HCT116 (cell line): ENCODE measurements around the gene MLANA. TPM values are rescaled to one million over a fixed set of nuclear protein-coding genes. Genes with fewer than 3 reads are reported as not detected.

Source experiments
- ATAC-seq: fragments of 200-7000 bp; cut with Tn5 transposase; 2 replicates; pipeline ENCODE4 v1.9.1; 2020; ENCODE audit warnings: mild to moderate bottlenecking, moderate library complexity
- BruUV-seq: library from RNA; stranded (reverse); fragments of 400-500 nt; replicated peaks from 2 replicates; lab custom pipeline; 2021; lab: Mats Ljungman, UMichigan
- CTCF ChIA-PET: fragments of 300-600 bp; sonication (Branson Sonifier 250); formaldehyde crosslinking; loops from one replicate; lab custom pipeline; 2021; ENCODE audit warnings: antibody characterized with exemption; lab: Charles Lee
- POLR2A ChIA-PET: fragments of 300-600, 350-600 bp; sonication (Branson Sonifier 250); formaldehyde crosslinking; loops from one replicate; lab custom pipeline; 2021; ENCODE audit warnings: antibody characterized with exemption; lab: Charles Lee
- RAD21 ChIA-PET, 2 experiments: fragments of 300-600 bp; sonication (Branson Sonifier 250); formaldehyde crosslinking; loops; one replicate each; lab custom pipeline; 2023; ENCODE audit warnings: low total read pairs in 2 of 2; ENCODE audit not compliant: uncharacterized antibody in 2 of 2, unreplicated experiment in 2 of 2, low non-redundant PET in 1 of 2; lab: Charles Lee
- DNase-seq: peaks from one replicate; pipeline ENCODE4 v3.0.0-alpha.2; 2010; ENCODE audit warnings: low read depth, low spot score
- H2AFZ ChIP-seq: fragments of 200-600 bp; shearing (Covaris generic), sonication (generic); 2 replicates; pipeline ENCODE4 v1.6.1; 2017; ENCODE audit warnings: low read depth, mixed run types, mixed read lengths, antibody characterized with exemption, low read length; ENCODE audit not compliant: poor library complexity, severe bottlenecking
- H3K27ac ChIP-seq: 2 replicates; pipeline ENCODE4 v1.5.1; 2012; ENCODE audit warnings: low read depth, low read length
- H3K27me3 ChIP-seq: fragments of 200-600 bp; sonication (generic); 2 replicates; pipeline ENCODE4 v1.6.1; 2016; ENCODE audit warnings: mixed run types, low read length, mixed read lengths; ENCODE audit not compliant: insufficient read depth
- H3K36me3 ChIP-seq, 2 experiments: fragments of 200-500 bp in 1 of 2; fragments of 200-600 bp in 1 of 2; sonication (Bioruptor generic) in 1 of 2; sonication (generic) in 1 of 2; 2 replicates each; pipeline versions ENCODE4 v1.5.1 to v1.6.1; 2014 to 2016; ENCODE audit warnings: low read length in 2 of 2, inconsistent platforms in 1 of 2, mixed read lengths in 1 of 2, mixed run types in 1 of 2; ENCODE audit not compliant: insufficient read depth in 2 of 2, control insufficient read depth in 1 of 2
- H3K4me1 ChIP-seq, 2 experiments: fragments of 200-600 bp in 1 of 2; sonication (generic) in 1 of 2; 2 replicates each; pipeline versions ENCODE4 v1.5.1 to v1.6.1; 2012 to 2017; ENCODE audit warnings: low read length in 2 of 2, inconsistent platforms in 1 of 2, mild to moderate bottlenecking in 1 of 2, mixed read lengths in 1 of 2, mixed run types in 1 of 2, moderate library complexity in 1 of 2; ENCODE audit not compliant: insufficient read depth in 2 of 2, control insufficient read depth in 1 of 2
- H3K4me2 ChIP-seq: fragments of 200-600 bp; sonication (generic); 2 replicates; pipeline ENCODE4 v1.6.1; 2017; ENCODE audit warnings: mixed run types, low read length, mixed read lengths
- H3K4me3 ChIP-seq, 2 experiments: fragments of 200-600 bp in 1 of 2; sonication (generic) in 1 of 2; replicated peaks in 1 of 2; 2 replicates each; pipeline ENCODE4 v1.5.1; 2011 to 2016; ENCODE audit warnings: low read length in 2 of 2, control low read depth in 1 of 2, low read depth in 1 of 2, mild to moderate bottlenecking in 1 of 2, mixed read lengths in 1 of 2, mixed run types in 1 of 2
- H3K79me2 ChIP-seq: fragments of 200-600 bp; sonication (generic); 2 replicates; pipeline ENCODE4 v1.6.1; 2017; ENCODE audit warnings: mild to moderate bottlenecking, mixed run types, low read length, moderate library complexity, mixed read lengths; ENCODE audit not compliant: insufficient read depth
- H3K9ac ChIP-seq: fragments of 200-600 bp; sonication (generic); 2 replicates; pipeline ENCODE4 v1.6.1; 2016; ENCODE audit warnings: low read length, mixed read lengths
- H3K9me2 ChIP-seq: fragments of 200-600 bp; sonication (generic), shearing (Covaris generic); 2 replicates; pipeline ENCODE4 v1.6.1; 2017; ENCODE audit warnings: mixed run types, mild to moderate bottlenecking, moderate library complexity; ENCODE audit not compliant: insufficient read depth
- H3K9me3 ChIP-seq, 2 experiments: fragments of 200-500 bp in 1 of 2; fragments of 200-600 bp in 1 of 2; sonication (Bioruptor generic) in 1 of 2; sonication (generic) in 1 of 2; 2 replicates each; pipeline ENCODE4 v1.6.1; 2014 to 2017; ENCODE audit warnings: low read length in 2 of 2, mixed read lengths in 2 of 2, inconsistent platforms in 1 of 2, low read depth in 1 of 2, mild to moderate bottlenecking in 1 of 2, mixed run types in 1 of 2, moderate library complexity in 1 of 2; ENCODE audit not compliant: control insufficient read depth in 1 of 2, insufficient read depth in 1 of 2
- H4K20me1 ChIP-seq: fragments of 200-600 bp; sonication (generic), shearing (Covaris generic); 2 replicates; pipeline ENCODE4 v1.6.1; 2017; ENCODE audit warnings: mixed run types, mild to moderate bottlenecking, moderate library complexity; ENCODE audit not compliant: insufficient read depth
- CBX3 ChIP-seq: IDR thresholded peaks from 2 replicates; pipeline ENCODE4 v1.6.1; 2012; ENCODE audit warnings: low read depth
- CEBPB ChIP-seq: IDR thresholded peaks from 2 replicates; pipeline ENCODE4 v1.6.1; 2012; ENCODE audit warnings: low read depth
- CTCF ChIP-seq, 3 experiments: fragments of 200-600 bp in 1 of 3; sonication (generic) in 1 of 3; IDR thresholded peaks in 2 of 3; conservative IDR thresholded peaks in 1 of 3; 2 replicates each; pipeline ENCODE4 v1.5.1; 2012 to 2017; ENCODE audit warnings: low read depth in 2 of 3, low read length in 2 of 3, antibody characterized with exemption in 1 of 3, borderline replicate concordance in 1 of 3, control low read depth in 1 of 3, mild to moderate bottlenecking in 1 of 3, mixed read lengths in 1 of 3, mixed run types in 1 of 3, moderate library complexity in 1 of 3; ENCODE audit not compliant: insufficient read depth in 1 of 3
- ELF1 ChIP-seq: IDR thresholded peaks from 2 replicates; pipeline ENCODE4 v1.6.1; 2012; ENCODE audit warnings: low read depth, borderline replicate concordance
- EZH2 ChIP-seq: fragments of 200-600 bp; sonication (generic); IDR thresholded peaks from 2 replicates; pipeline ENCODE4 v1.6.1; 2017; ENCODE audit warnings: antibody characterized with exemption, mixed run types
- EZH2phosphoT487 ChIP-seq: fragments of 200-600 bp; IDR thresholded peaks from 2 replicates; pipeline ENCODE4 v1.6.1; 2018; ENCODE audit warnings: antibody characterized with exemption, borderline replicate concordance
- FOSL1 ChIP-seq: IDR thresholded peaks from 2 replicates; pipeline ENCODE4 v1.6.1; 2012; ENCODE audit warnings: low read depth
- POLR2A ChIP-seq: IDR thresholded peaks from 2 replicates; pipeline ENCODE4 v1.7.0; 2011; ENCODE audit warnings: borderline replicate concordance; ENCODE audit not compliant: insufficient read depth, insufficient read length; ENCODE audit errors: extremely low read depth
- SIN3A ChIP-seq: IDR thresholded peaks from 2 replicates; pipeline ENCODE4 v1.6.1; 2012; ENCODE audit warnings: low read depth
- SP1 ChIP-seq: IDR thresholded peaks from 2 replicates; pipeline ENCODE4 v1.6.1; 2012; ENCODE audit warnings: low read depth
- SRF ChIP-seq: IDR thresholded peaks from 2 replicates; pipeline ENCODE4 v1.6.1; 2012; ENCODE audit warnings: low read depth
- TCF7L2 ChIP-seq: IDR thresholded peaks from 2 replicates; pipeline ENCODE4 v1.7.0; 2011; ENCODE audit warnings: borderline replicate concordance, inconsistent platforms; ENCODE audit not compliant: insufficient read depth, insufficient read length; ENCODE audit errors: extremely low read depth
- YY1 ChIP-seq: IDR thresholded peaks from 2 replicates; pipeline ENCODE4 v1.6.1; 2011; ENCODE audit warnings: low read length, low read depth, moderate library complexity, mild to moderate bottlenecking; ENCODE audit not compliant: insufficient replicate concordance; ENCODE audit errors: extremely low read depth
- ZFX ChIP-seq: fragments of 450-650 bp; IDR thresholded peaks from 2 replicates; pipeline ENCODE4 v1.6.1; 2017
- ZNF274 ChIP-seq: fragments of 200-500 bp; sonication (Bioruptor generic); IDR thresholded peaks from 2 replicates; pipeline ENCODE4 v1.6.1; 2014; ENCODE audit warnings: mild to moderate bottlenecking, low read depth, low read length, inconsistent platforms
- intact Hi-C: fragments of 100-400 bp; cut with micrococcal nuclease; formaldehyde crosslinking; loops from 2 replicates; pipeline ENCODE4 v1.10.0; 2022
- total RNA-seq: library from RNA; stranded (reverse); gene quantifications from one replicate; pipeline ENCODE4 v1.2.1, GENCODE V29; 2021; ENCODE audit not compliant: unreplicated experiment
- TF ChIP-seq, protein P1 (sequence below): IDR thresholded peaks from 2 replicates; pipeline ENCODE4 v1.6.1; 2012; ENCODE audit warnings: low read depth
- TF ChIP-seq, protein P2 (sequence below): IDR thresholded peaks from 2 replicates; pipeline ENCODE4 v1.6.1; 2012

MLANA gene
- total RNA-seq, 1 experiment from 2014 or later = not detected

- TF ChIP-seq, protein P1, sequence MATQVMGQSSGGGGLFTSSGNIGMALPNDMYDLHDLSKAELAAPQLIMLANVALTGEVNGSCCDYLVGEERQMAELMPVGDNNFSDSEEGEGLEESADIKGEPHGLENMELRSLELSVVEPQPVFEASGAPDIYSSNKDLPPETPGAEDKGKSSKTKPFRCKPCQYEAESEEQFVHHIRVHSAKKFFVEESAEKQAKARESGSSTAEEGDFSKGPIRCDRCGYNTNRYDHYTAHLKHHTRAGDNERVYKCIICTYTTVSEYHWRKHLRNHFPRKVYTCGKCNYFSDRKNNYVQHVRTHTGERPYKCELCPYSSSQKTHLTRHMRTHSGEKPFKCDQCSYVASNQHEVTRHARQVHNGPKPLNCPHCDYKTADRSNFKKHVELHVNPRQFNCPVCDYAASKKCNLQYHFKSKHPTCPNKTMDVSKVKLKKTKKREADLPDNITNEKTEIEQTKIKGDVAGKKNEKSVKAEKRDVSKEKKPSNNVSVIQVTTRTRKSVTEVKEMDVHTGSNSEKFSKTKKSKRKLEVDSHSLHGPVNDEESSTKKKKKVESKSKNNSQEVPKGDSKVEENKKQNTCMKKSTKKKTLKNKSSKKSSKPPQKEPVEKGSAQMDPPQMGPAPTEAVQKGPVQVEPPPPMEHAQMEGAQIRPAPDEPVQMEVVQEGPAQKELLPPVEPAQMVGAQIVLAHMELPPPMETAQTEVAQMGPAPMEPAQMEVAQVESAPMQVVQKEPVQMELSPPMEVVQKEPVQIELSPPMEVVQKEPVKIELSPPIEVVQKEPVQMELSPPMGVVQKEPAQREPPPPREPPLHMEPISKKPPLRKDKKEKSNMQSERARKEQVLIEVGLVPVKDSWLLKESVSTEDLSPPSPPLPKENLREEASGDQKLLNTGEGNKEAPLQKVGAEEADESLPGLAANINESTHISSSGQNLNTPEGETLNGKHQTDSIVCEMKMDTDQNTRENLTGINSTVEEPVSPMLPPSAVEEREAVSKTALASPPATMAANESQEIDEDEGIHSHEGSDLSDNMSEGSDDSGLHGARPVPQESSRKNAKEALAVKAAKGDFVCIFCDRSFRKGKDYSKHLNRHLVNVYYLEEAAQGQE = no peak
These were observed 47.8 kb downstream of the MLANA start (continued) for GRCh38 chr9:5938449-5938848.

- DNase-seq (no peak), ATAC-seq (no peak)
- no peaks in the 10 kb centered on the region for H3K27me3 ChIP-seq
- no peak overlapping the region for H3K4me2 ChIP-seq
- CTCF ChIA-PET = no interaction called here
- H3K36me3 ChIP-seq = no peaks in the 10 kb centered on the region
- no peaks in the 10 kb centered on the region for H3K9me3 ChIP-seq
- H3K4me1 ChIP-seq = no peaks in the 10 kb centered on the region
- no peaks in the 10 kb centered on the region for H4K20me1 ChIP-seq
- H3K9me2 ChIP-seq = no peaks in the 10 kb centered on the region
- no peak overlapping the region for H3K9ac ChIP-seq
- intact Hi-C loops = no loop called here
- no peak overlapping the region for H2AFZ ChIP-seq
- H3K4me3 ChIP-seq = no peak overlapping the region
- H3K27ac ChIP-seq = no peak overlapping the region
- BruUV-seq = no TSS peak
- POLR2A ChIA-PET = no interaction called here
- H3K79me2 ChIP-seq = no peaks in the 10 kb centered on the region
- RAD21 ChIA-PET = no interaction called here
- TF ChIP-seq SIN3A (no peak), TCF7L2 (no peak), EZH2phosphoT487 (no peak), FOSL1 (no peak), CBX3 (no peak), SRF (no peak), ZFX (no peak), SP1 (no peak), POLR2A (no peak), YY1 (no peak), ZNF274 (no peak), EZH2 (no peak), CEBPB (no peak), ELF1 (no peak), CTCF (IDR thresholded peaks at IDR 0.05 in 2 of 3, conservative IDR thresholded peaks at IDR 0.05 in 1 of 3; ENCODE audit: borderline replicate concordance in 1 of 3, insufficient read depth in 1 of 3, low read depth in 2 of 3, low read length in 2 of 3) (no peak)
- TF ChIP-seq, protein P2, sequence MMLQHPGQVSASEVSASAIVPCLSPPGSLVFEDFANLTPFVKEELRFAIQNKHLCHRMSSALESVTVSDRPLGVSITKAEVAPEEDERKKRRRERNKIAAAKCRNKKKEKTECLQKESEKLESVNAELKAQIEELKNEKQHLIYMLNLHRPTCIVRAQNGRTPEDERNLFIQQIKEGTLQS = no peak
- TF ChIP-seq, protein P1 = no peak
These were observed 48.8 kb downstream of the MLANA start for GRCh38 chr9:5939530-5939929.
